GM12865 (cell line): Measurements from ENCODE around the gene SLC5A5.
"Not testable (repeated sequence)": the region's sequence is repeated elsewhere in the genome, so short reads cannot be mapped to it uniquely, and the experiment has no call there.

Experiments
- DNase-seq: peaks from one replicate; pipeline ENCODE4 v3.0.0; 2010; ENCODE audit warnings: low read depth
- H3K4me3 ChIP-seq: 2 replicates; pipeline ENCODE4 v1.5.1; 2011; ENCODE audit warnings: mild to moderate bottlenecking, low read depth, low read length, control low read depth
- TF ChIP-seq, protein P1 (sequence below): IDR thresholded peaks from 2 replicates; pipeline ENCODE4 v1.5.1; 2011; ENCODE audit warnings: low read length, control low read depth, low read depth, inconsistent platforms; ENCODE audit not compliant: insufficient read depth; ENCODE audit errors: missing control alignments

The SLC5A5 gene

DNA sequence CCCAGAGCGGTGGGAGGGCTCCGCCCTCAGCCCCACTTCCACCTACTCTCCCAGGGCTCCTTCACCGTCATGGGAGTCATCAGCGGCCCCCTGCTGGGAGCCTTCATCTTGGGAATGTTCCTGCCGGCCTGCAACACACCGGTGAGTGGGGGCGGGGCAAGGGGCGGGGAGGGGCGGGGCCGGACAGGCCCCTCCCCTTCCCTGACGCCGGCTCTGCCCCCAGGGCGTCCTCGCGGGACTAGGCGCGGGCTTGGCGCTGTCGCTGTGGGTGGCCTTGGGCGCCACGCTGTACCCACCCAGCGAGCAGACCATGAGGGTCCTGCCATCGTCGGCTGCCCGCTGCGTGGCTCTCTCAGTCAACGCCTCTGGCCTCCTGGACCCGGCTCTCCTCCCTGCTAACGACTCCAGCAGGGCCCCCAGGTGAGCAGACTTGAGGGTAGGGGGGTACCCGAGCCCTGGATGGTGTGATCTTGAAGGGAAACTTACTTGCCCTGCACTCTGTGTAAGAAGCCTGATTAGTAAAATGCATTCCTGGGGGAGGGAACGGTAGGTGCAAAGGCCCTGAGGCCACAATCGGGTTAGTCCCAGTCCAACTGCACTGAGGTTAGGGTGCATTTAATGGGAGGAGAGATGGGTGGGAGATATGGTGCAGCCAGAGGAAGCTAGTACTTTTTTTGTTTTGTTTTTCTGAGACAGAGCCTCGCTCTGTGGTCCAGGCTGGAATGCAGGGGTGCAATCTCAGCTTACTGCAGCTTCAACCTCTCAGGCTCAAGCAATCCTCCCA lies 12.1 kb downstream of the SLC5A5 start:
- no peak overlapping the region for H3K4me3 ChIP-seq
- DNase-seq: no peak
- TF ChIP-seq, protein P1, sequence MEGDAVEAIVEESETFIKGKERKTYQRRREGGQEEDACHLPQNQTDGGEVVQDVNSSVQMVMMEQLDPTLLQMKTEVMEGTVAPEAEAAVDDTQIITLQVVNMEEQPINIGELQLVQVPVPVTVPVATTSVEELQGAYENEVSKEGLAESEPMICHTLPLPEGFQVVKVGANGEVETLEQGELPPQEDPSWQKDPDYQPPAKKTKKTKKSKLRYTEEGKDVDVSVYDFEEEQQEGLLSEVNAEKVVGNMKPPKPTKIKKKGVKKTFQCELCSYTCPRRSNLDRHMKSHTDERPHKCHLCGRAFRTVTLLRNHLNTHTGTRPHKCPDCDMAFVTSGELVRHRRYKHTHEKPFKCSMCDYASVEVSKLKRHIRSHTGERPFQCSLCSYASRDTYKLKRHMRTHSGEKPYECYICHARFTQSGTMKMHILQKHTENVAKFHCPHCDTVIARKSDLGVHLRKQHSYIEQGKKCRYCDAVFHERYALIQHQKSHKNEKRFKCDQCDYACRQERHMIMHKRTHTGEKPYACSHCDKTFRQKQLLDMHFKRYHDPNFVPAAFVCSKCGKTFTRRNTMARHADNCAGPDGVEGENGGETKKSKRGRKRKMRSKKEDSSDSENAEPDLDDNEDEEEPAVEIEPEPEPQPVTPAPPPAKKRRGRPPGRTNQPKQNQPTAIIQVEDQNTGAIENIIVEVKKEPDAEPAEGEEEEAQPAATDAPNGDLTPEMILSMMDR: no peak

DNA sequence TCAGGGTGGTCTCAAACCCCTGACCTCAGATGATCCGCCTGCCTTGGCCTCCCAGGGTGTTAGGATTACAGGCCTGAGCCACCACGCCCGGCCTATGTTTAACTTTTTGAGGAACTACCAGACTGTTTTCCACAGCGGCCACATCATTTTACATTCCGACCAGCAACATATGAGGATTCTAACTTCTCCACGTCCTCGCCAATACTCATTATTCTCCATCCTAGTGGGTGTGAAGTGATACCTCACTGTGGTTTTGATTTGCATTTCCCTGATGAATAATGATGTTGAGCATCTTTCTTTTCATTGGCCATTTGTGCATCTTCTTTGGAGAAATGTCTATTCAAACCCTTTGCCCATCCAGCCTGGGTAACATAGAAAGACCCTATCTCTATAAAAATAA lies 14.8 kb downstream of the SLC5A5 start:
- DNase-seq: peak; percentile 46
- TF ChIP-seq, protein P1: no peak
- H3K4me3 ChIP-seq: no peak overlapping the region

DNA sequence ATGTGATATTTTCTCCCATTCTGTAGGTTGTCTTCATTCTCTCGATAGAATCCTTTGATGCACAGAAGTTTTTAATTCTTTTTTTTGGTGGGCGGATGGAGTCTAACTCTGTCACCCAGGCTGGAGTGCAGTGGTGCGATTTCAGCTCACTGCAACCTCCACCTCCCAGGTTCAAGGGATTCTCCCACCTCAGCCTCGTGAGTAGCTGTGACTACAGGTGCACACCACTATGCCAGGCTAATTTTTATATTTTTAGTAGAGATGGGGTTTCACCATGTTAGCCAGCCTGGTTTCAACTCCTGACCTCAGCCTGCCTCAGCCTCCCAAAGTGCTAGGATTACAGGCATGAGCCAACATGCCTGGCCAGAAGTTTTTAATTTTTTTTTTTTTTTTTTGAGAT lies 15.5 kb downstream of the SLC5A5 start:
- DNase-seq: peak; percentile 37
- not testable (repeated sequence) for H3K4me3 ChIP-seq

DNA sequence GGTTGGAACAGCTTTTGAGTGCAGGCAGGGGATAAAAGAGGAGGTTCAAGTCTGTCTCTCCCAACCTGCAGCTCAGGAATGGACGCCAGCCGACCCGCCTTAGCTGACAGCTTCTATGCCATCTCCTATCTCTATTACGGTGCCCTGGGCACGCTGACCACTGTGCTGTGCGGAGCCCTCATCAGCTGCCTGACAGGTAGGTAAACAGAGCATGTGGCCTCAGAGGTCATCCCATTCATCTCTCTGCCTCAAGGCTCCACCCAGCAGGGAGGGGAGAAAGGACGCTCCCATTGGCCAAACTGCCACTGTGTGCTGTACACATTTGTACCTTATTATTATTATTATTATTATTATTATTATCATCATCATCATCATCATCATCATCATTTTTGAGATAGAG lies 16.5 kb downstream of the SLC5A5 start:
- DNase-seq: no peak
- TF ChIP-seq, protein P1: no peak
- H3K4me3 ChIP-seq: no peak overlapping the region

DNA sequence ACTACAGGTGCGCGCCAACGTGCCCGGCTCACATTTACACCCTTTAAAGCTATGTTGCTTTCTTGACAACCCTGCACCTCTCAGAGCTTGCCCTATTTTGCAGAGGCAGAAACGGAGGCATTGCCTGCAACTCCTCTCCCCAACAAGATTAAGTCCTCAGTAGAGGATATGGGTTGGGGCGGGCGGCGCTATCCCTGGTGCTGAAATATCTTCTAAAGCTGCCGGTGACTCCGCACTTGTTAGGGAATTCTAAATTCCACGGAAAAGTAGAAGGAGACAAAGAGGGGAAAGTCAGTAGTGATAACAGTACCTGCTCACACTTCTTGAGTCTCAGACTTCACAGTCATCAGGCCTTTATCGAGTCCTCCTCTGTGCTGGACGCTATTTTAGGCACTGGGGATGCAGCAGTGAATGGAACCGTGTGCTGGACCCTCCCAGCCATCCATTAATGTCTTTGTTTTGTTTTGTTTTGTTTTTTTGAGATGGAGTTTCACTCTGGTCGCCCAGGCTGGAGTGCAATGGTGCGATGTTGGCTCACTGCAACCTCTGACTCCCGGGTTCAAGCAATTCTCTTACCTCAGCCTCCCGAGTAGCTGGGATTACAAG lies 18.0 kb downstream of the SLC5A5 start:
- TF ChIP-seq, protein P1: no peak
- no peak overlapping the region for H3K4me3 ChIP-seq
- DNase-seq: no peak

DNA sequence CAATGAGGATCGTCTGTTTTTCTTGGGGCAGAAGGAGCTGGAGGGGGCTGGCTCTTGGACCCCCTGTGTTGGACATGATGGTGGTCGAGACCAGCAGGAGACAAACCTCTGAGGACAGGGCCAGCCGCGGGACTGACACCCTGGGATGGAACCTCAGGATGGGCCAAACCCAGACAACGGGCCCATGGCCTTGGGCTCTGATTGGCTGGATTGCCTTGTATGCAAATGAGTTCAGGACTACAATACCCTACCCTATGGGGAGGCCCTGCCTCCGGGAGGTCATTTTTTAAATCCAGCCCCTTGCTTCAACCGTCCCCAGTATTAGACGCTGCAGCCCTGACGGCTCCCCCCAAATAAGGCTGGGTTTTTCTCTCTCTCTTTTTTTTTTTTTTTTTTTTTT lies 22.0 kb downstream of the SLC5A5 start:
- TF ChIP-seq, protein P1: no peak
- H3K4me3 ChIP-seq: no peak overlapping the region
- no peak for DNase-seq

DNA sequence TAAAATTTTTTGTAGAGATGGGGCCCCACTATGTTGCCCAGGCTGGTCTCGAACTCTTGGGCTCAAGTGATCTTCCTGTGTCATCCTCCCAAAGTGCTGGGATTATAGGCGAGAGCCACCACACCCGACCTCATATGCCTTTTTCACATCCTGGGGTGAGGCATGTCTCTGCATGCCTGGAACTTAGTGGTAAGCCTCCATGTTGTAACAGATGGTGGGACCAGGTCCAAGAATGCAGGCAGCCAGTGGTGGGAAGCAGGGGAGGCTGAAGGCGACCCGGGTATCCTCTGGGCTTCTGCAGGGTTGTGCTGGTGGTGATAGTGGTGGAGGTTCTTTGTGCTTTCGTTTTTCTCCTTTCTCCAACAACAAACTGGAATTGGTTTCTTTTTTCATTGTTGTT lies 31.0 kb downstream of the SLC5A5 start:
- TF ChIP-seq, protein P1: no peak
- peak; percentile 31 for DNase-seq
- H3K4me3 ChIP-seq: no peak overlapping the region
